Adrenal gland (tissue), 12 donors: Measurements from ENCODE around the gene PRDM10. TPM values are rescaled to one million over a fixed set of nuclear protein-coding genes. Genes with fewer than 3 reads are reported as not detected.

Experiments used
- DNase-seq, 7 donors: peaks; one replicate each; pipeline ENCODE4 v3.0.0-alpha.2; 2019 to 2020
- H3K27ac ChIP-seq, 5 donors: fragments of 200-600 bp; sonication (generic) in 4 of 5; 1 replicate in 3 of 5; 2 replicates in 2 of 5; pipeline versions ENCODE4 v1.5.1 to v1.8.0; 2016 to 2020; ENCODE audit warnings: mild to moderate bottlenecking in 1 of 5
- H3K27me3 ChIP-seq: fragments of 200-600 bp; 2 replicates; pipeline ENCODE4 v1.8.0; 2021
- H3K36me3 ChIP-seq, 2 donors: fragments of 200-600 bp; replicated peaks in 1 of 2; 1 replicate in 1 of 2; 2 replicates in 1 of 2; pipeline versions ENCODE4 v1.5.1 to v1.8.0; 2018 to 2022
- H3K4me1 ChIP-seq, 2 donors: fragments of 200-600 bp; replicated peaks in 1 of 2; 1 replicate in 1 of 2; 2 replicates in 1 of 2; pipeline versions ENCODE4 v1.5.1 to v1.8.0; 2018 to 2021
- H3K4me3 ChIP-seq, 4 donors: fragments of 200-600 bp; sonication (generic) in 3 of 4; one replicate each; pipeline ENCODE4 v1.5.1; 2016 to 2018
- H3K9me3 ChIP-seq, 3 donors: fragments of 200-600 bp; sonication (generic) in 1 of 3; replicated peaks in 1 of 3; 1 replicate in 2 of 3; 2 replicates in 1 of 3; pipeline versions ENCODE4 v1.5.1 to v1.8.0; 2016 to 2021
- POLR2A ChIP-seq, 2 donors: fragments of 450-650 bp; IDR thresholded peaks; one replicate each; pipeline ENCODE4 v1.6.1; 2017; ENCODE audit warnings: antibody characterized with exemption in 2 of 2, mild to moderate bottlenecking in 2 of 2, moderate library complexity in 1 of 2
- WGBS, 4 donors: extraction: QIAGEN DNeasy Blood & Tissue Kit in 2 of 4; methylation state at CpG; one replicate each; pipeline versions ENCODE4 v1.1.5 to v1.1.7; 2013 to 2017; 5-methylcytosine and 5-hydroxymethylcytosine counted together
- intact Hi-C, 2 donors: fragments of 100-400 bp; cut with DNase I; formaldehyde crosslinking; loops; one replicate each; pipeline versions ENCODE4 v1.14.1 to v1.15.0; 2022 to 2023
- polyA plus RNA-seq, 3 donors: library from polyadenylated mRNA; stranded (reverse); fragments of 200-250 nt in 2 of 3; fragments of 350-450 nt in 1 of 3; fragmentation: Illumina TruSeq in 1 of 3; extraction: RNeasy Lipid Tissue Mini Kit (QIAGEN cat#74804) in 1 of 3; gene quantifications; one replicate each; pipeline ENCODE4 v1.2.3, GENCODE V29; 2013 to 2014
- total RNA-seq, 9 donors: library from RNA; depleted of rRNA in 4 of 9; stranded (reverse); fragments of >200 nt in 4 of 9; fragments of 120-200 nt in 1 of 9; fragmentation: NEBNext Ultra II Directional in 1 of 9; extraction: Animal tissue kit (Norgen Biotek cat#: 25700) in 1 of 9; gene quantifications; one replicate each; pipeline versions ENCODE4 v1.1.0 to v1.2.4, GENCODE V29; 2013 to 2023
- TF ChIP-seq, protein P1 (sequence below), 6 experiments: fragments of 450-650 bp in 4 of 6; fragments of 200-600 bp in 2 of 6; sonication (generic) in 1 of 6; IDR thresholded peaks; 1 replicate in 5 of 6; 2 replicates in 1 of 6; pipeline versions ENCODE4 v1.5.1 to v1.8.0; 2016 to 2021; ENCODE audit warnings: antibody characterized with exemption in 6 of 6, mild to moderate bottlenecking in 2 of 6, moderate library complexity in 1 of 6
- donor health status: healthy with polysubstance abuse.
- donor health status: Bipolar disorder and iron deficiency.
- donor health status: DM: yes; HTN: yes; CAD: no.
- donor health status: DM: no; HTN: no; CAD: no.
- donor health status: DM: no; HTN: no; CAD: no.
- donor health status: DM: yes; HTN: yes; CAD: no.

Gene PRDM10
- total and polyA plus RNA-seq, 12 donors: 2.3 to 10.1 (median 6.4) TPM

DNA sequence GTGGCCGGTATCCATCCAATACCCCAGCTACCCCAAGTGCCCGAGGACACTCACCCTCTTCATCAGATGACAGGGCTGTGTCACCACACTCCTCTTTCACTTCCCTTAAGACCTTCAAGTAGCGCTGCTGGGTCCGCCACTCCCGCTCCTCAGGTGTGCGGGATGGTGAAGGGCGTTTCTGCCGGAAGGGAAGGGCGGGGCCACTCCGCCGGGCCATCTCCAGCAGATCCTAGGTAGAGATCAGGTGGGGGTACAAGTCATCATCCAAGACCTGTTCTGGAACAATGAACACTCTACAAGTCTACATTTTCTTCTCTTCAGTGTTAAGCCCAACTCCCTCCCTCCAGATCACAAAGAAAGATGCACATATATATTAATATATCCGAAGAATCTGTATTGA, 117.3 kb downstream of the PRDM10 start:
- peaks cover 0 to 93% of the 10 kb centered on the region in 2 donors for H3K36me3 ChIP-seq
- 95 to 97% (median 96%) methylated on average over 11 to 12 of the region's 12 CpGs for WGBS, 4 donors
- DNase-seq: no peak
- intact Hi-C loops: no loop called here
- H3K27me3 ChIP-seq: no peaks in the 10 kb centered on the region
- TF ChIP-seq POLR2A (IDR thresholded peaks at IDR 0.05): no peak
- TF ChIP-seq, protein P1, sequence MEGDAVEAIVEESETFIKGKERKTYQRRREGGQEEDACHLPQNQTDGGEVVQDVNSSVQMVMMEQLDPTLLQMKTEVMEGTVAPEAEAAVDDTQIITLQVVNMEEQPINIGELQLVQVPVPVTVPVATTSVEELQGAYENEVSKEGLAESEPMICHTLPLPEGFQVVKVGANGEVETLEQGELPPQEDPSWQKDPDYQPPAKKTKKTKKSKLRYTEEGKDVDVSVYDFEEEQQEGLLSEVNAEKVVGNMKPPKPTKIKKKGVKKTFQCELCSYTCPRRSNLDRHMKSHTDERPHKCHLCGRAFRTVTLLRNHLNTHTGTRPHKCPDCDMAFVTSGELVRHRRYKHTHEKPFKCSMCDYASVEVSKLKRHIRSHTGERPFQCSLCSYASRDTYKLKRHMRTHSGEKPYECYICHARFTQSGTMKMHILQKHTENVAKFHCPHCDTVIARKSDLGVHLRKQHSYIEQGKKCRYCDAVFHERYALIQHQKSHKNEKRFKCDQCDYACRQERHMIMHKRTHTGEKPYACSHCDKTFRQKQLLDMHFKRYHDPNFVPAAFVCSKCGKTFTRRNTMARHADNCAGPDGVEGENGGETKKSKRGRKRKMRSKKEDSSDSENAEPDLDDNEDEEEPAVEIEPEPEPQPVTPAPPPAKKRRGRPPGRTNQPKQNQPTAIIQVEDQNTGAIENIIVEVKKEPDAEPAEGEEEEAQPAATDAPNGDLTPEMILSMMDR (IDR thresholded peaks at IDR 0.05): no peak
- H3K27ac ChIP-seq: no peak overlapping the region
- no peak overlapping the region for H3K4me3 ChIP-seq
- H3K4me1 ChIP-seq: no peaks in the 10 kb centered on the region
- H3K9me3 ChIP-seq: no peaks in the 10 kb centered on the region

DNA sequence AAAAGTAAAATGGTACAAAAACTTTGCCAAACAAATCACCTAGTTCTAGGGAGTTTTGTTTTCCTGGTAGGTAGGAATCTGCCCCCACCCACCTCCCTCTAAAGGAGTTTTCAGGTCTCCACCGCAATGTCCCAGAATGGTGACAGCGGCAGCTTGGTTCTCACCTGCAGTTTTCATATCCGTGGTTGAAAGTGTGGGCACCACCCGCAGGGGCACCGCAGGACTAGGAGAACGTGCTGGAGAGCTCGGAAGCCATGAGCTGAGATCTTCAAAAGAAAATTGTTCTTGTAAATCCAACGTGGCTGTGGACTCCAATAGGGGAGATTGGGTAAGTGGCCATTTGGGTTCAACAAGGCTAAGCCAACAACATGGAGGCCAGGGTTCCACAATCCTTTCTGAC, 118.1 kb downstream of the PRDM10 start:
- no peak overlapping the region for H3K4me3 ChIP-seq
- no peak for TF ChIP-seq POLR2A (IDR thresholded peaks at IDR 0.05)
- TF ChIP-seq, protein P1 (IDR thresholded peaks at IDR 0.05): no peak
- H3K36me3 ChIP-seq: peaks cover 0 to 100% of the 10 kb centered on the region in 2 donors
- H3K27me3 ChIP-seq: no peaks in the 10 kb centered on the region
- no peak for DNase-seq
- 92 to 94% (median 93%) methylated on average over 8 of the region's 8 CpGs for WGBS, 4 donors
- no peak overlapping the region for H3K27ac ChIP-seq
- no peaks in the 10 kb centered on the region for H3K9me3 ChIP-seq
- intact Hi-C loops: no loop called here
- no peaks in the 10 kb centered on the region for H3K4me1 ChIP-seq

DNA sequence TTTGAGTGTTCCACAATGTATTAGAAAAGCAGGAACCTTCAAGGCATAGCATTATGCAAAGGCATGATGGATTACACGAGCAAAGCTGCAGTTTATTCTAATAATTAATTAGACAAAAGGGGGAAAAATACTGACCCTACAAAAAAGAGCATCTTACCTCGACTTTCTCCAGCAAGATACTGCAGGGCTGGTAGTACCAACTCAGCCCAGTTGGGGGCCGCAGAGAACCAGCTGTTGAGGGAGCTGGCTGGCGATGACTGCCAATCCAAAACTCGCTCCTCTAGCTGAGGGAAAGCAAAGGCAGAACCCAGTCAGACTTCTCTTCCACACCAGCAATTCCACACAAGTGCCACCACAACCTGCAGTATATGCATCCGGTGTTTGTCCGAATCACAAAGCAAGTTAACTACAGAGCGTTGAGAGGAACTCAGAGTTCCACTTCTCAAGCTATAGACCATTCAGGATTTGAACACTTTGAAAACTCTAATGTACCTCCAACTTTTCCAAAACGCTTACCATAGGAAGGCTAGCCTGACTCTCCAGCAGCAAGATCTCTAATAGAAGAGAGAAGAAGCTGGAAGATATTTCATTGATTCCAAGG, 121.0 kb downstream of the PRDM10 start:
- no peaks in the 10 kb centered on the region for H3K4me1 ChIP-seq
- WGBS, 4 donors: 76 to 88% (median 78%) methylated on average over 9 of the region's 9 CpGs
- H3K4me3 ChIP-seq: no peak overlapping the region
- intact Hi-C loops: no loop called here
- peaks cover 0 to 96% of the 10 kb centered on the region in 2 donors for H3K36me3 ChIP-seq
- TF ChIP-seq, protein P1 (IDR thresholded peaks at IDR 0.05): peak; percentile 18 to 48 (median 30)
- TF ChIP-seq POLR2A (IDR thresholded peaks at IDR 0.05): no peak
- no peaks in the 10 kb centered on the region for H3K9me3 ChIP-seq
- no peaks in the 10 kb centered on the region for H3K27me3 ChIP-seq
- no peak overlapping the region for H3K27ac ChIP-seq
- DNase-seq: peak in 3 of 7 donors; percentile 25 to 37 (median 28)

DNA sequence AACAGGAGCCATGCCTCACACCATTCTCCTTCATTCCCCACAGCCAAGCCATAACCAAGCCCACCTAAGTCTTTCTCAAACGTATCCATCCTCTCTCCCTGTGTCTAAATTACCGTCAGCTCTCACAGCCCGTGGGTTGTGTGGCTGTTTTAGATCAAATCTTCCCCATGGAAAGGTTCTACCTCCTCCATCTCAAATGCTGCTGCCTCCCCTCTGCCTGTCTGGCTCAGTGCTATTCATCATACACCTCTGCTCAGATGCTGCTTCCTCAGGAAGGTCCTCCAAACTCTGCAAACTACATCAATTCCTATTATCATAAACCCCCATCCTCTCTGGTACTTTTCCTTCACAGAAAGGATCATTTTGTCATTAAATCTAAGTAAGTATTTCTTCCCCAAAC, 122.3 kb downstream of the PRDM10 start:
- Histone ChIP-seq H3K4me3 (no peak overlapping the region), H3K9me3 (no peaks in the 10 kb centered on the region), H3K27me3 (no peaks in the 10 kb centered on the region), H3K36me3 (peaks cover 0 to 96% of the 10 kb centered on the region in 2 donors), H3K27ac (no peak overlapping the region), H3K4me1 (no peaks in the 10 kb centered on the region)
- 89 to 96% (median 93%) methylated on average over 3 of the region's 3 CpGs for WGBS, 4 donors
- intact Hi-C loops: no loop called here
- TF ChIP-seq, protein P1 (IDR thresholded peaks at IDR 0.05): no peak
- no peak for TF ChIP-seq POLR2A (IDR thresholded peaks at IDR 0.05)
- DNase-seq: no peak
